RWPE2 (cell line): ENCODE data around the gene AKR1C4.
"Not testable (repeated sequence)": the region's sequence is repeated elsewhere in the genome, so short reads cannot be mapped to it uniquely, and the experiment has no call there.

Experiments
- ATAC-seq: fragments of 200-7000 bp; cut with Tn5 transposase; 3 replicates; pipeline ENCODE4 v1.9.1; 2021; ENCODE audit warnings: low read depth
- DNase-seq: peaks from one replicate; pipeline ENCODE4 v3.0.0-alpha.2; 2020; ENCODE audit warnings: low spot score
- H3K27ac ChIP-seq: fragments of 450-650 bp; 2 replicates; pipeline ENCODE4 v1.5.1; 2017; ENCODE audit warnings: mild to moderate bottlenecking; ENCODE audit not compliant: poor library complexity, severe bottlenecking
- H3K27me3 ChIP-seq: fragments of 250-450 bp; sonication (Bioruptor Pico); 2 replicates; pipeline ENCODE4 v1.5.1; 2021; ENCODE audit warnings: mild to moderate bottlenecking, moderate library complexity; ENCODE audit not compliant: insufficient read depth, poor library complexity, severe bottlenecking
- H3K36me3 ChIP-seq: fragments of 250-450 bp; sonication (Bioruptor Pico); 2 replicates; pipeline ENCODE4 v1.5.1; 2020; ENCODE audit warnings: low read depth, mild to moderate bottlenecking, moderate library complexity
- H3K4me1 ChIP-seq: fragments of 250-450 bp; sonication (Bioruptor Pico); 2 replicates; pipeline ENCODE4 v1.5.1; 2021; ENCODE audit warnings: mild to moderate bottlenecking, moderate library complexity; ENCODE audit not compliant: insufficient read depth, poor library complexity, severe bottlenecking
- H3K4me3 ChIP-seq: fragments of 250-450 bp; sonication (Bioruptor Pico); 2 replicates; pipeline ENCODE4 v1.5.1; 2021; ENCODE audit warnings: mild to moderate bottlenecking, moderate library complexity; ENCODE audit not compliant: severe bottlenecking
- H3K9me3 ChIP-seq: fragments of 250-450 bp; sonication (Bioruptor Pico); 2 replicates; pipeline ENCODE4 v1.5.1; 2021; ENCODE audit warnings: mild to moderate bottlenecking, moderate library complexity; ENCODE audit not compliant: severe bottlenecking
- CTCF ChIP-seq: fragments of 450-650 bp; IDR thresholded peaks from one replicate; pipeline ENCODE4 v1.5.1; 2017; ENCODE audit warnings: mild to moderate bottlenecking, moderate library complexity; ENCODE audit not compliant: poor library complexity, severe bottlenecking

The AKR1C4 gene

GRCh38 chr10:5242585-5242984 lies 45.9 kb downstream of the AKR1C4 start:
- no peak for ATAC-seq
- no peak for TF ChIP-seq CTCF
- H3K4me1 ChIP-seq, result no peaks in the 10 kb centered on the region
- H3K36me3 ChIP-seq, result no peaks in the 10 kb centered on the region
- H3K9me3 ChIP-seq, result no peaks in the 10 kb centered on the region
- no peak for DNase-seq
- H3K27me3 ChIP-seq, result no peaks in the 10 kb centered on the region
- H3K27ac ChIP-seq, result no peak overlapping the region
- no peak overlapping the region for H3K4me3 ChIP-seq

GRCh38 chr10:5243521-5243987 lies 46.9 kb downstream of the AKR1C4 start:
- H3K9me3 ChIP-seq, result no peaks in the 10 kb centered on the region
- H3K4me3 ChIP-seq, result no peak overlapping the region
- TF ChIP-seq CTCF, result no peak
- H3K4me1 ChIP-seq, result no peaks in the 10 kb centered on the region
- ATAC-seq, result no peak
- H3K27ac ChIP-seq, result no peak overlapping the region
- no peaks in the 10 kb centered on the region for H3K36me3 ChIP-seq
- no peak for DNase-seq
- no peaks in the 10 kb centered on the region for H3K27me3 ChIP-seq

- peak; percentile 55; the same call in 2 of the 3 replicates for ATAC-seq
- H3K36me3 ChIP-seq, result no peaks in the 10 kb centered on the region
- H3K27ac ChIP-seq, result no peak overlapping the region
- H3K4me1 ChIP-seq, result no peaks in the 10 kb centered on the region
- H3K27me3 ChIP-seq, result no peaks in the 10 kb centered on the region
- H3K4me3 ChIP-seq, result no peak overlapping the region
- TF ChIP-seq CTCF, result no peak
- no peaks in the 10 kb centered on the region for H3K9me3 ChIP-seq
- no peak for DNase-seq
These were observed 55.8 kb downstream of the AKR1C4 start for GRCh38 chr10:5252177-5253037.

- ATAC-seq (no peak), DNase-seq (no peak)
- H3K36me3 ChIP-seq, result no peaks in the 10 kb centered on the region
- no peaks in the 10 kb centered on the region for H3K4me1 ChIP-seq
- TF ChIP-seq CTCF, result no peak
- no peaks in the 10 kb centered on the region for H3K27me3 ChIP-seq
- H3K4me3 ChIP-seq, result no peak overlapping the region
- H3K9me3 ChIP-seq, result no peaks in the 10 kb centered on the region
- no peak overlapping the region for H3K27ac ChIP-seq
These were observed 57.9 kb downstream of the AKR1C4 start for GRCh38 chr10:5254488-5254887.

GRCh38 chr10:5257768-5258167 lies 61.1 kb downstream of the AKR1C4 start:
- ATAC-seq, DNase-seq, H3K4me1 ChIP-seq, H3K4me3 ChIP-seq, H3K27me3 ChIP-seq, H3K9me3 ChIP-seq, H3K36me3 ChIP-seq, H3K27ac ChIP-seq: not testable (repeated sequence)
